Keratinocyte (primary cell): ENCODE data around the gene ACTL10. TPM values are rescaled to one million over a fixed set of nuclear protein-coding genes. Genes with fewer than 3 reads are reported as not detected.

Experiments used
- DNase-seq: peaks from one replicate; pipeline ENCODE4 v3.0.0-alpha.2; 2011; ENCODE audit warnings: low read depth, missing footprints, low spot score
- FAIRE-seq: peaks from 2 replicates; lab custom pipeline; 2011; peaks lifted over from hg19 to GRCh38; lab: Jason Lieb, UNC
- H2AFZ ChIP-seq: 2 replicates; pipeline ENCODE4 v1.6.0; 2012; ENCODE audit warnings: low read length, control low read depth, inconsistent platforms; ENCODE audit not compliant: control insufficient read depth
- H3K27ac ChIP-seq: 2 replicates; pipeline ENCODE4 v1.5.1; 2011; ENCODE audit warnings: low read length; ENCODE audit not compliant: control insufficient read depth, insufficient read depth
- H3K27me3 ChIP-seq: 3 replicates; pipeline ENCODE4 v1.6.0; 2011; ENCODE audit warnings: low read length; ENCODE audit not compliant: control insufficient read depth, insufficient read depth; ENCODE audit errors: extremely low read depth
- H3K36me3 ChIP-seq, 2 experiments: 2 replicates in 1 of 2; 3 replicates in 1 of 2; pipeline ENCODE4 v1.5.1; 2011; ENCODE audit warnings: low read length in 2 of 2, mild to moderate bottlenecking in 1 of 2; ENCODE audit not compliant: control insufficient read depth in 2 of 2, insufficient read depth in 2 of 2; ENCODE audit errors: extremely low read depth in 1 of 2
- H3K4me1 ChIP-seq: 3 replicates; pipeline ENCODE4 v1.5.1; 2011; ENCODE audit warnings: low read length; ENCODE audit not compliant: control insufficient read depth, insufficient read depth; ENCODE audit errors: extremely low read depth
- H3K4me2 ChIP-seq: 3 replicates; pipeline ENCODE4 v1.6.0; 2011; ENCODE audit warnings: low read depth, low read length; ENCODE audit not compliant: control insufficient read depth, insufficient read depth; ENCODE audit errors: extremely low read depth
- H3K4me3 ChIP-seq, 3 experiments: fragments of 200-600 bp in 1 of 3; sonication (generic) in 1 of 3; 2 replicates in 2 of 3; 3 replicates in 1 of 3; pipeline ENCODE4 v1.5.1; 2011 to 2016; ENCODE audit warnings: low read length in 3 of 3, mild to moderate bottlenecking in 3 of 3, control low read depth in 2 of 3, inconsistent platforms in 1 of 3, low read depth in 1 of 3, mixed read lengths in 1 of 3, mixed run types in 1 of 3, moderate library complexity in 1 of 3; ENCODE audit not compliant: control insufficient read depth in 2 of 3, insufficient read depth in 2 of 3; ENCODE audit errors: extremely low read depth in 1 of 3
- H3K79me2 ChIP-seq: 2 replicates; pipeline ENCODE4 v1.6.0; 2012; ENCODE audit warnings: low read length; ENCODE audit not compliant: control insufficient read depth, insufficient read depth
- H3K9ac ChIP-seq: 3 replicates; pipeline ENCODE4 v1.6.0; 2011; ENCODE audit warnings: low read length; ENCODE audit not compliant: control insufficient read depth, insufficient read depth; ENCODE audit errors: extremely low read depth
- H3K9me1 ChIP-seq: 3 replicates; pipeline ENCODE4 v1.6.0; 2011; ENCODE audit warnings: low read length; ENCODE audit not compliant: control insufficient read depth, insufficient read depth; ENCODE audit errors: extremely low read depth
- H3K9me3 ChIP-seq: 2 replicates; pipeline ENCODE4 v1.5.1; 2012; ENCODE audit warnings: low read depth, low read length; ENCODE audit not compliant: control insufficient read depth
- H4K20me1 ChIP-seq: 3 replicates; pipeline ENCODE4 v1.6.0; 2011; ENCODE audit warnings: low read length; ENCODE audit not compliant: control insufficient read depth, insufficient read depth; ENCODE audit errors: extremely low read depth
- CTCF ChIP-seq, 3 experiments: IDR thresholded peaks in 1 of 3; conservative IDR thresholded peaks in 1 of 3; optimal IDR thresholded peaks in 1 of 3; 2 replicates in 2 of 3; 3 replicates in 1 of 3; pipeline versions ENCODE3 to v1.5.1; 2011; ENCODE audit warnings: low read length in 3 of 3, mild to moderate bottlenecking in 3 of 3, moderate library complexity in 2 of 3, control low read depth in 1 of 3, inconsistent platforms in 1 of 3; ENCODE audit not compliant: insufficient read depth in 2 of 3; ENCODE audit errors: extremely low read depth in 1 of 3
- EZH2 ChIP-seq: IDR thresholded peaks from one replicate; pipeline ENCODE4 v1.6.1; 2012; ENCODE audit warnings: inconsistent platforms, mild to moderate bottlenecking, low read length, moderate library complexity
- dilution Hi-C: fragments of 300-500 bp; cut with MboI; formaldehyde crosslinking; loops from one replicate; pipeline ENCODE4 v1.7.0; 2020; ENCODE audit warnings: low sequenced_read_pairs; ENCODE audit not compliant: extremely low pct_ligation_motif_present
- polyA plus RNA-seq, 5 experiments: library from polyadenylated mRNA; depleted of rRNA in 3 of 5; stranded (reverse) in 3 of 5; stranded (forward) in 1 of 5; unstranded in 1 of 5; fragments of >200 nt; gene quantifications; 1 replicate in 1 of 5; 2 replicates in 3 of 5; 3 replicates in 1 of 5; pipeline versions ENCODE4 v1.2.1 to v1.2.3, GENCODE V29; 2011 to 2012; ENCODE audit warnings: missing spikeins in 2 of 5, low read depth in 1 of 5, low replicate concordance in 1 of 5

Gene ACTL10
- polyA plus RNA-seq, 1 donor (not counting 4 experiments of a cell fraction or from before 2014, with no cell fraction given), result 0.28 TPM

- H4K20me1 ChIP-seq, result no peaks in the 10 kb centered on the region
- DNase-seq (no peak), FAIRE-seq (no peak)
- no peak overlapping the region for H2AFZ ChIP-seq
- no peaks in the 10 kb centered on the region for H3K79me2 ChIP-seq
- no peak overlapping the region for H3K9ac ChIP-seq
- H3K36me3 ChIP-seq, result no peaks in the 10 kb centered on the region
- no peaks in the 10 kb centered on the region for H3K9me1 ChIP-seq
- no peak overlapping the region for H3K27ac ChIP-seq
- no peak overlapping the region for H3K4me2 ChIP-seq
- dilution Hi-C loops, result no loop called here
- no peak for TF ChIP-seq CTCF (optimal IDR thresholded peaks at IDR 0.05 in 1 of 3, IDR thresholded peaks at IDR 0.05 in 1 of 3, conservative IDR thresholded peaks at IDR 0.05 in 1 of 3; ENCODE audit: extremely low read depth in 1 of 3, insufficient read depth in 2 of 3, low read length in 3 of 3)
- no peak for TF ChIP-seq EZH2
- no peaks in the 10 kb centered on the region for H3K9me3 ChIP-seq
- H3K27me3 ChIP-seq, result no peaks in the 10 kb centered on the region
- H3K4me1 ChIP-seq, result peaks cover 18% of the 10 kb centered on the region
- H3K4me3 ChIP-seq, result no peak overlapping the region
Measured at GRCh38 chr20:33669224-33669623, 2.5 kb downstream of the ACTL10 start.

GRCh38 chr20:33669873-33670640 lies 3.3 kb downstream of the ACTL10 start:
- no peak for TF ChIP-seq EZH2
- no peak for TF ChIP-seq CTCF (optimal IDR thresholded peaks at IDR 0.05 in 1 of 3, IDR thresholded peaks at IDR 0.05 in 1 of 3, conservative IDR thresholded peaks at IDR 0.05 in 1 of 3; ENCODE audit: extremely low read depth in 1 of 3, insufficient read depth in 2 of 3, low read length in 3 of 3)
- Histone ChIP-seq H3K27me3 (no peaks in the 10 kb centered on the region), H3K9ac (no peak overlapping the region), H3K4me3 (no peak overlapping the region), H3K27ac (no peak overlapping the region), H4K20me1 (no peaks in the 10 kb centered on the region), H3K9me1 (no peaks in the 10 kb centered on the region), H3K79me2 (no peaks in the 10 kb centered on the region), H3K9me3 (no peaks in the 10 kb centered on the region), H3K4me1 (peaks cover 16% of the 10 kb centered on the region), H3K36me3 (no peaks in the 10 kb centered on the region), H2AFZ (no peak overlapping the region), H3K4me2 (no peak overlapping the region)
- DNase-seq, result no peak
- dilution Hi-C loops, result no loop called here
- FAIRE-seq, result no peak
